DND-41 (cell line): Measurements from ENCODE around the gene ITGA6.

Experiments used
- ATAC-seq: fragments of 200-7000 bp; cut with Tn5 transposase; 3 replicates; pipeline ENCODE4 v1.9.1; 2021; ENCODE audit warnings: low read depth; ENCODE audit not compliant: insufficient read depth
- DNase-seq: peaks from one replicate; pipeline ENCODE4 v3.0.0-alpha.2; 2020
- H2AFZ ChIP-seq: 2 replicates; pipeline ENCODE4 v1.6.0; 2012; ENCODE audit warnings: low read depth, low read length
- H3K27ac ChIP-seq: 2 replicates; pipeline ENCODE4 v1.5.1; 2012; ENCODE audit warnings: low read length, inconsistent platforms
- H3K27me3 ChIP-seq: fragments of 200-600 bp; sonication (generic); 2 replicates; pipeline ENCODE4 v1.6.0; 2012; ENCODE audit warnings: low read length, mild to moderate bottlenecking, inconsistent platforms; ENCODE audit not compliant: insufficient read depth, poor library complexity
- H3K36me3 ChIP-seq: 2 replicates; pipeline ENCODE4 v1.5.1; 2012; ENCODE audit warnings: low read length, inconsistent platforms; ENCODE audit not compliant: insufficient read depth
- H3K4me1 ChIP-seq: 2 replicates; pipeline ENCODE4 v1.5.1; 2012; ENCODE audit warnings: mild to moderate bottlenecking, low read length; ENCODE audit not compliant: insufficient read depth
- H3K4me2 ChIP-seq: 2 replicates; pipeline ENCODE4 v1.6.0; 2012; ENCODE audit warnings: mild to moderate bottlenecking, moderate library complexity, low read length, inconsistent platforms; ENCODE audit not compliant: insufficient read depth
- H3K4me3 ChIP-seq, 2 experiments: fragments of 200-600 bp in 1 of 2; shearing (Covaris generic) in 1 of 2; 2 replicates each; pipeline ENCODE4 v1.5.1; 2012 to 2016; ENCODE audit warnings: inconsistent platforms in 2 of 2, low read length in 2 of 2, mild to moderate bottlenecking in 2 of 2, low read depth in 1 of 2, moderate library complexity in 1 of 2
- H3K79me2 ChIP-seq: 2 replicates; pipeline ENCODE4 v1.6.0; 2012; ENCODE audit warnings: low read length, inconsistent platforms; ENCODE audit not compliant: insufficient read depth
- H3K9ac ChIP-seq: 2 replicates; pipeline ENCODE4 v1.6.0; 2012; ENCODE audit warnings: low read depth, mild to moderate bottlenecking, inconsistent platforms, low read length, moderate library complexity
- H3K9me3 ChIP-seq: 2 replicates; pipeline ENCODE4 v1.5.1; 2012; ENCODE audit warnings: low read length, moderate library complexity, mild to moderate bottlenecking, inconsistent platforms; ENCODE audit not compliant: insufficient read depth, severe bottlenecking
- H4K20me1 ChIP-seq: 2 replicates; pipeline ENCODE4 v1.6.0; 2012; ENCODE audit warnings: low read length; ENCODE audit not compliant: insufficient read depth
- CTCF ChIP-seq: IDR thresholded peaks from 2 replicates; pipeline ENCODE4 v1.5.1; 2012; ENCODE audit warnings: borderline replicate concordance, low read length, moderate library complexity, mild to moderate bottlenecking; ENCODE audit not compliant: poor library complexity, severe bottlenecking; ENCODE audit errors: extremely low read depth
- EZH2 ChIP-seq: IDR thresholded peaks from 3 replicates; pipeline ENCODE4 v1.6.1; 2012; ENCODE audit warnings: borderline replicate concordance, low read depth, mild to moderate bottlenecking, moderate library complexity, low read length, inconsistent platforms; ENCODE audit not compliant: severe bottlenecking

ITGA6 gene

GRCh38 chr2:172554352-172555271, 127.2 kb downstream of the ITGA6 start:
- no peaks in the 10 kb centered on the region for H3K27me3 ChIP-seq
- TF ChIP-seq EZH2 (no peak), CTCF (no peak)
- H3K27ac ChIP-seq = no peak overlapping the region
- peaks cover 35% of the 10 kb centered on the region for H3K79me2 ChIP-seq
- H2AFZ ChIP-seq = no peak overlapping the region
- peak overlapping the region; percentile 75 for H3K4me2 ChIP-seq
- H4K20me1 ChIP-seq = no peaks in the 10 kb centered on the region
- peak overlapping the region in 1 of 2 experiments; percentile 92; a peak in 2 of 4 replicates for H3K4me3 ChIP-seq
- H3K9ac ChIP-seq = no peak overlapping the region
- no peak for ATAC-seq
- DNase-seq = no peak
- H3K36me3 ChIP-seq = peaks cover 10% of the 10 kb centered on the region
- H3K9me3 ChIP-seq = no peaks in the 10 kb centered on the region
- H3K4me1 ChIP-seq = peaks cover 41% of the 10 kb centered on the region

GRCh38 chr2:172555272-172555521, 127.8 kb downstream of the ITGA6 start:
- no peak for ATAC-seq

More at GRCh38 chr2:172555272-172555521, 127.8 kb downstream of the ITGA6 start:
- no peak for DNase-seq
- TF ChIP-seq EZH2 (no peak), CTCF (no peak)
- H3K27me3 ChIP-seq = no peaks in the 10 kb centered on the region
- peak overlapping the region; percentile 75 for H3K4me2 ChIP-seq
- peaks cover 42% of the 10 kb centered on the region for H3K4me1 ChIP-seq
- H2AFZ ChIP-seq = peak overlapping the region; percentile 95
- peak overlapping the region; percentile 26 to 92; a peak in 3 of 4 replicates for H3K4me3 ChIP-seq
- no peaks in the 10 kb centered on the region for H3K9me3 ChIP-seq
- H3K27ac ChIP-seq = peak overlapping the region; percentile 70; the same call in 1 of the 2 replicates
- H3K36me3 ChIP-seq = peaks cover 15% of the 10 kb centered on the region
- peak overlapping the region; percentile 77 for H3K9ac ChIP-seq
- peaks cover 41% of the 10 kb centered on the region for H3K79me2 ChIP-seq
- no peaks in the 10 kb centered on the region for H4K20me1 ChIP-seq
